ENCODE results near the gene SESN3. TPM values are rescaled to one million over a fixed set of nuclear protein-coding genes. Genes with fewer than 3 reads are reported as not detected.

The SESN3 gene
- total RNA-seq, 1 experiment from 2014 or later = 34.9 TPM

DNA sequence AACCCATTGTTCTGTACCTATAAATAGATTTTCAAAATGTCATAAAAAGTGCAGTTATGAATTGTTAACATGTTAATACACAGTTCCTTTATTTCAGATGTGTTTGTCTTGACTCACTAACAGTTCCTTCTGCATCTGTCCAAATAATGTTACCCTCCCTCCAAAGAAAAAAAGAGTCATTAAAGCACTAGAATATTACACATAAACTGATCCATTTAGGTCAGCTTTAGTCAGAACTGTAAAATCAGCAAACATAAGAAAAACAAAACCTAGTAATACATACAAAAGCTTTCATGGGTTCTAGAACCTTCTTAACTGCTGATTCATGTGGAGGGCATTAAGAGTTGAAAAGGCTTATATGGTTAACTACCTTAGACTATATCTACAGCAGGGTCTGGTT, 65.4 kb downstream of the SESN3 start:
- POLR2A ChIA-PET = no interaction called here
- no peak overlapping the region for H3K27ac Mint-ChIP-seq
- ATAC-seq = no peak

More for the DNA sequence above, 65.4 kb downstream of the SESN3 start:
- no peak overlapping the region for H3K4me3 Mint-ChIP-seq
- CTCF ChIA-PET = interaction anchor here (1.0 kb wide), 1 partner anchor 540 kb away, joined by 6 read pairs; no protein-coding TSS in a partner anchor
- TF ChIP-seq GABPB1 (CRISPR knock-in tag; IDR thresholded peaks at IDR 0.05) (no peak), AFF4 (CRISPR knock-in tag; IDR thresholded peaks at IDR 0.05; ENCODE audit: borderline replicate concordance) (no peak), NFATC4 (CRISPR knock-in tag; IDR thresholded peaks at IDR 0.05) (no peak), E2F4 (CRISPR knock-in tag; IDR thresholded peaks at IDR 0.05; ENCODE audit: borderline replicate concordance, low read depth) (no peak), ATF1 (CRISPR knock-in tag; IDR thresholded peaks at IDR 0.05) (no peak), ZNF317 (CRISPR knock-in tag; IDR thresholded peaks at IDR 0.05; ENCODE audit: borderline replicate concordance, low read depth) (no peak), NR1H2 (CRISPR knock-in tag; IDR thresholded peaks at IDR 0.05) (no peak), ERG (CRISPR knock-in tag; IDR thresholded peaks at IDR 0.05) (no peak), HMGXB4 (CRISPR knock-in tag; IDR thresholded peaks at IDR 0.05) (no peak), USF2 (CRISPR knock-in tag; IDR thresholded peaks at IDR 0.05) (no peak), ATF3 (CRISPR knock-in tag; conservative IDR thresholded peaks at IDR 0.05) (no peak), HMGA2 (CRISPR knock-in tag; IDR thresholded peaks at IDR 0.05) (no peak), FOXK1 (CRISPR knock-in tag; IDR thresholded peaks at IDR 0.05) (no peak), ETV6 (CRISPR knock-in tag; IDR thresholded peaks at IDR 0.05) (no peak)
- TF ChIP-seq, protein P1, sequence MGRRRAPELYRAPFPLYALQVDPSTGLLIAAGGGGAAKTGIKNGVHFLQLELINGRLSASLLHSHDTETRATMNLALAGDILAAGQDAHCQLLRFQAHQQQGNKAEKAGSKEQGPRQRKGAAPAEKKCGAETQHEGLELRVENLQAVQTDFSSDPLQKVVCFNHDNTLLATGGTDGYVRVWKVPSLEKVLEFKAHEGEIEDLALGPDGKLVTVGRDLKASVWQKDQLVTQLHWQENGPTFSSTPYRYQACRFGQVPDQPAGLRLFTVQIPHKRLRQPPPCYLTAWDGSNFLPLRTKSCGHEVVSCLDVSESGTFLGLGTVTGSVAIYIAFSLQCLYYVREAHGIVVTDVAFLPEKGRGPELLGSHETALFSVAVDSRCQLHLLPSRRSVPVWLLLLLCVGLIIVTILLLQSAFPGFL (CRISPR knock-in tag; IDR thresholded peaks at IDR 0.05; ENCODE audit: borderline replicate concordance) = no peak
- TF ChIP-seq, protein P2, sequence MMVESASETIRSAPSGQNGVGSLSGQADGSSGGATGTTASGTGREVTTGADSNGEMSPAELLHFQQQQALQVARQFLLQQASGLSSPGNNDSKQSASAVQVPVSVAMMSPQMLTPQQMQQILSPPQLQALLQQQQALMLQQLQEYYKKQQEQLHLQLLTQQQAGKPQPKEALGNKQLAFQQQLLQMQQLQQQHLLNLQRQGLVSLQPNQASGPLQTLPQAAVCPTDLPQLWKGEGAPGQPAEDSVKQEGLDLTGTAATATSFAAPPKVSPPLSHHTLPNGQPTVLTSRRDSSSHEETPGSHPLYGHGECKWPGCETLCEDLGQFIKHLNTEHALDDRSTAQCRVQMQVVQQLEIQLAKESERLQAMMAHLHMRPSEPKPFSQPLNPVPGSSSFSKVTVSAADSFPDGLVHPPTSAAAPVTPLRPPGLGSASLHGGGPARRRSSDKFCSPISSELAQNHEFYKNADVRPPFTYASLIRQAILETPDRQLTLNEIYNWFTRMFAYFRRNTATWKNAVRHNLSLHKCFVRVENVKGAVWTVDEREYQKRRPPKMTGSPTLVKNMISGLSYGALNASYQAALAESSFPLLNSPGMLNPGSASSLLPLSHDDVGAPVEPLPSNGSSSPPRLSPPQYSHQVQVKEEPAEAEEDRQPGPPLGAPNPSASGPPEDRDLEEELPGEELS (CRISPR knock-in tag; IDR thresholded peaks at IDR 0.05) = no peak
- TF ChIP-seq, protein P3, sequence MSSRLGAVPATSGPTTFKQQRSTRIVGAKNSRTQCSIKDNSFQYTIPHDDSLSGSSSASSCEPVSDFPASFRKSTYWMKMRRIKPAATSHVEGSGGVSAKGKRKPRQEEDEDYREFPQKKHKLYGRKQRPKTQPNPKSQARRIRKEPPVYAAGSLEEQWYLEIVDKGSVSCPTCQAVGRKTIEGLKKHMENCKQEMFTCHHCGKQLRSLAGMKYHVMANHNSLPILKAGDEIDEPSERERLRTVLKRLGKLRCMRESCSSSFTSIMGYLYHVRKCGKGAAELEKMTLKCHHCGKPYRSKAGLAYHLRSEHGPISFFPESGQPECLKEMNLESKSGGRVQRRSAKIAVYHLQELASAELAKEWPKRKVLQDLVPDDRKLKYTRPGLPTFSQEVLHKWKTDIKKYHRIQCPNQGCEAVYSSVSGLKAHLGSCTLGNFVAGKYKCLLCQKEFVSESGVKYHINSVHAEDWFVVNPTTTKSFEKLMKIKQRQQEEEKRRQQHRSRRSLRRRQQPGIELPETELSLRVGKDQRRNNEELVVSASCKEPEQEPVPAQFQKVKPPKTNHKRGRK (CRISPR knock-in tag; IDR thresholded peaks at IDR 0.05; ENCODE audit: borderline replicate concordance) = no peak
- H3K36me3 Mint-ChIP-seq = no peaks in the 10 kb centered on the region
- peaks cover 30% of the 10 kb centered on the region for H3K4me1 Mint-ChIP-seq
- no peak for DNase-seq (ENCODE audit: low spot score)
- no peaks in the 10 kb centered on the region for H3K27me3 Mint-ChIP-seq (ENCODE audit: low read depth)
- H3K9me3 Mint-ChIP-seq = no peaks in the 10 kb centered on the region

Measured in WTC11 (cell line).